T-helper 1 cell treated with Interleukin-12 subunit alpha and Interleukin-12 subunit beta and Interleukin-4 antibody, amounts not matched to agents 30 μg/mL and 1 μg/mL, for 36 hours (primary cell): ENCODE results near the gene SIGMAR1.
A peak's percentile ranks its signal among the peaks of the same experiment; 100 is the strongest.

Experiments
- H3K27ac Mint-ChIP-seq: one replicate; pipeline ENCODE4 v1.8.0; 2021; ENCODE audit warnings: mild to moderate bottlenecking, mixed read lengths
- H3K27me3 Mint-ChIP-seq: one replicate; pipeline ENCODE4 v1.8.0; 2021; ENCODE audit warnings: low read depth, mixed read lengths
- H3K36me3 Mint-ChIP-seq: one replicate; pipeline ENCODE4 v1.8.0; 2021; ENCODE audit warnings: low read depth, mixed read lengths
- H3K4me1 Mint-ChIP-seq: one replicate; pipeline ENCODE4 v1.8.0; 2021; ENCODE audit warnings: low read depth, mixed read lengths
- H3K4me3 Mint-ChIP-seq: one replicate; pipeline ENCODE4 v1.8.0; 2021; ENCODE audit warnings: mild to moderate bottlenecking, moderate library complexity, mixed read lengths
- H3K9me3 Mint-ChIP-seq: one replicate; pipeline ENCODE4 v1.8.0; 2021; ENCODE audit warnings: mixed read lengths

Gene SIGMAR1

GRCh38 chr9:34589636-34590380 lies 47.8 kb downstream of the SIGMAR1 start, which contains the start of gene CNTFR:
Gene CNTFR, minus strand, starts transcription at chr9:34589724. Its CDS starts 20,743 bp downstream, at chr9:34568981.
- peaks cover 17% of the 10 kb centered on the region for H3K4me1 Mint-ChIP-seq
- peak within 1 kb of the TSS; percentile 37 for H3K4me3 Mint-ChIP-seq
- peaks cover 86% of the 10 kb centered on the region for H3K27me3 Mint-ChIP-seq

GRCh38 chr9:34588671-34589635 lies 48.6 kb downstream of the SIGMAR1 start:
- Mint-ChIP-seq H3K36me3 (no peaks in the 10 kb centered on the region), H3K27me3 (peaks cover 88% of the 10 kb centered on the region), H3K9me3 (no peaks in the 10 kb centered on the region), H3K4me3 (peak overlapping the region; percentile 2), H3K27ac (peak overlapping the region; percentile 36), H3K4me1 (peaks cover 17% of the 10 kb centered on the region)

More at GRCh38 chr9:34589636-34590380, 47.8 kb downstream of the SIGMAR1 start, which contains the start of gene CNTFR:
- H3K36me3 Mint-ChIP-seq, result no peaks in the 10 kb centered on the region
- peak within 1 kb of the TSS; percentile 36 for H3K27ac Mint-ChIP-seq
- H3K9me3 Mint-ChIP-seq, result no peaks in the 10 kb centered on the region

DNA sequence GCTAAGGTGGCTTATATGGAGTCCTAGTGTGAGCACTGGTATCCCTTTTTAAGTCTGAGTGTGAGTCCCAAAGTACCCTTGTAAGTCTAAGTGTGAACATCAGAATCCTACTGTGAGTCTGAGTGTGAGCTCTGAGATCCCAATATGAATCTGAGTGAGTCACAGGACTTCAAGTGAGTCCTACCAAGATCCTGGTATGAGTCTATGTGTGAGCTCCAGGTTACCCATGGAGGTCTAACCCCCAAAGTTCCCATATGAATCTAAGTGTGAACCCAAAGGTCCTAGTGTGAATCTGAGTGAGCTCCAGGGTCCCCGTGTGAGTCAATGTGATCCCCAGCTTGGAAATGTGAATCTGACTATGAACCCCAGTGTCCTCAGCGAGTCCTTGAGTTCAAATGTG lies 50.3 kb downstream of the SIGMAR1 start:
- Mint-ChIP-seq H3K36me3 (no peaks in the 10 kb centered on the region), H3K27me3 (peaks cover 90% of the 10 kb centered on the region), H3K4me3 (no peak overlapping the region), H3K4me1 (peaks cover 13% of the 10 kb centered on the region), H3K9me3 (no peaks in the 10 kb centered on the region), H3K27ac (no peak overlapping the region)

DNA sequence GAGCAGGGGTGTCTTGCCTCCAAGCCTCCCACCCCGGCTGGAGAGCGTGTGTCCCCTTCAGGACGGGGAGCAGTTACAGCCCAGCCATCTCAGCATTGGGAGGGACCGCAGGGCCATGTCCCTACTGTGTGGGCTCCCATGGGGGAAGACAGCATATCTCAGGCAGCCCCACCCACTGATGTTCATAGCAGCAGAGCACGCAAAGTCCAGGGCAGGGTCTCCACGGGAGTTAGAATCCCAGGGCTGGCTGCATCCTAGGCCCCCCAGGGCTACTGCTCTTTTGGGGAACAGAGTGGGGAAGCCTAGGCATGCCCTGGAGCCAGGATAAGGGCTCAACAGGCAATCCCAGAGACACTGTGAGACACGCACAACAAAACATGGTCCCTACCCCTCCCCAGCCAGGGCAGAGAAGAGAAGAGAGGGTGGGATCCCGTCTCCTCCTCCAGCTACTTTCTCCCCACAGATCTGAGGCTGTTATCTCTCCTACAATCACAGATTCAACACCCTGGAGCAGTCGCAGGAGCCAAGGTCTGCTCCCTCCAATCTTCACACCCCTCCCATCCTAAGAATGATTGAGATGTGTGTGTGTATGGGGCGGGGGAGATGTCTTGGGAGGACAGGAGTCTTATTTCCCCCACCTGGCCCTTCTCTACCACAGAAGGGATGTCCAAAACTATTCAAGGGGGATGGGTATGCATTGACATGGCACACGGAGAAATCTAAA lies 51.5 kb downstream of the SIGMAR1 start:
- Mint-ChIP-seq H3K36me3 (no peaks in the 10 kb centered on the region), H3K9me3 (no peaks in the 10 kb centered on the region), H3K4me1 (peaks cover 11% of the 10 kb centered on the region), H3K27me3 (peaks cover 88% of the 10 kb centered on the region), H3K27ac (no peak overlapping the region), H3K4me3 (no peak overlapping the region)

GRCh38 chr9:34584970-34585369 lies 52.6 kb downstream of the SIGMAR1 start:
- Mint-ChIP-seq H3K9me3 (no peaks in the 10 kb centered on the region), H3K27ac (no peak overlapping the region), H3K36me3 (no peaks in the 10 kb centered on the region), H3K4me1 (peaks cover 7% of the 10 kb centered on the region), H3K4me3 (no peak overlapping the region), H3K27me3 (peaks cover 88% of the 10 kb centered on the region)
